GM18861 (cell line): Measurements from ENCODE around the gene AXDND1.
"Not testable (repeated sequence)": the region's sequence is repeated elsewhere in the genome, so short reads cannot be mapped to it uniquely, and the experiment has no call there.

ENCODE experiments used
- ATAC-seq: cut with Tn5 transposase; IDR thresholded peaks from one replicate; pipeline ENCODE4 v1.9.1; 2021; ENCODE audit not compliant: unreplicated experiment

The AXDND1 gene

GRCh38 chr1:179365342-179366092 is at the start of gene AXDND1:
TSS of gene AXDND1 (plus strand) at chr1:179365971. CDS start at chr1:179366510, 539 bp downstream.
- peak; percentile 97 for ATAC-seq

- no peak for ATAC-seq
These were observed 47.3 kb upstream of the AXDND1 start for GRCh38 chr1:179318491-179318890.

- ATAC-seq, result no peak
These were observed 44.1 kb upstream of the AXDND1 start for GRCh38 chr1:179321533-179322216.

GRCh38 chr1:179322557-179322956 is 43.2 kb upstream of the AXDND1 start:
- ATAC-seq, result no peak

GRCh38 chr1:179323436-179323835 is 42.3 kb upstream of the AXDND1 start:
- ATAC-seq, result no peak

GRCh38 chr1:179325836-179326235 is 39.9 kb upstream of the AXDND1 start:
- no peak for ATAC-seq

DNA sequence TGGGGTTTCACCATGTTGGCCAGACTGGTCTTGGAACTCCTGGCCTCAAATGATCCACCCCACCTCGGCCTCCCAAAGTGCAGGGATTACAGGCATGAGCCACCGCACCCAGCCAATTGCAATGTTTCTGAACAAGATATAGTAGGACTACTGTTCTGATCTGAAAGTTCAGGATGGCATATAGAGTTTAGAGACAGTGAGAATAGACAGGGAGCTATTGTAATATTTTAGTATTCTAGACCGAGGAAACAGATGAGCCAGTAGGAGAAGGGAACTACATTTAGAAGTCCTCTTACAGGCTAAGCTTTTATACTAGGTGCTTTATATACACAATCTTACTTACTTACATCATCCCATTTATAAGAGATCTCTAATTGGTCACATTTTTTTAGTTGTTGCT is 39.0 kb upstream of the AXDND1 start:
- no peak for ATAC-seq

- no peak for ATAC-seq
These were observed 38.6 kb upstream of the AXDND1 start for GRCh38 chr1:179327196-179327595.

DNA sequence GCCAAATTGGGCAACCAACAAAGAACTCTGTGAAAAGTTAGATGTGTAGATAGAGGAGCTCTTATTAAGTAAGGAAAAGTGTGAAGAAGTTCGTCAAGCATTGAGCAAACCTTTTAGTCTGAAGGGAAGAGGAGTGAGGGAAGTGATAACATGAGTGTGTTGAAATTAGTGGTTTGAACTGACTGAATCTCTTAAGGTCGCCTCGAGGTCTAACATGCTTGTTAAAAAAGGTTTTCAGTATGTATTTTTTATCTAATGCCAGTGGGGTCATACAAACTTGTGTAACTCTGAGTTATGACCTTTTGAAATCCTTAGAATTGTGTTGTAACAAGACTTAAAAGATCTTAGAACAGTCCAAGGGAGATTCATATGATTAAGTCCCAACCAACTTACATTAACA is 38.1 kb upstream of the AXDND1 start:
- ATAC-seq, result no peak

DNA sequence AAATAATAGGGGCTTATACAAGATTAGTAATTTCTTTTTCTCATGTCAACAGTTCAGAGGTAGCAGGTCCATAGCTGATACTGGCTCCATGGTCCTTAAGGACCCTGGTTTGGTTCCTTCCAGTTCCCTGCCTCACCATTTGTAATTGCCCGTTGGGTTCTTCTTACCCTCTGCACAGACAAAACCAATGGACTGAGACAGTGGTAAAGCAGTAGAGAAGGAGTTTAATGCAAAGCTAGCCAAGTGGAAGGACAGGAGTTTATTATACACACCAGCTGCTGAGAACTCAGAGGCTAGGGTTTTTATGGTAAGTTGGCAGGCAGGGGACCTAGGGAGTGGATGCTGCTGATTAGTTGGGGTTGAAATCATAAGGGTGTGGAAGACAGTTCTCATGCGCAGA is 35.9 kb upstream of the AXDND1 start:
- no peak for ATAC-seq

DNA sequence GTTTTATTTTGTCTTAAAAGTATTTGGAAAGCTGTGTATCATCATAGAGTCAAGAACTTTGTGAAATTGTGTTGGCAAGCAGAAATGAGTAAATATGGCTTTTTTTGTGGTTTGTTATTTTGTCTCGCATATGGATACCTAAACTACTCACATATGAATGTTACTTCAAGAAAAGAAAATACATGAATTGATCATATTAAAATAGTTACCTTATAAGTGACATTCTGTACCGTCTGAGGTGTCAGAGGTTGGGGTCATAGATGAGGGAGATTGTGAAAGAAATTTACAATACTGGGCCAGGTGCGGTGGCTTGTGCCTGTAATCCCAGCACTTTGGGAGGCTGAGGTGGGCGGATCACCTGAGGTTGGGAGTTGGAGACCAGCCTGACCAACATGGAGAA is 31.3 kb upstream of the AXDND1 start:
- no peak for ATAC-seq

DNA sequence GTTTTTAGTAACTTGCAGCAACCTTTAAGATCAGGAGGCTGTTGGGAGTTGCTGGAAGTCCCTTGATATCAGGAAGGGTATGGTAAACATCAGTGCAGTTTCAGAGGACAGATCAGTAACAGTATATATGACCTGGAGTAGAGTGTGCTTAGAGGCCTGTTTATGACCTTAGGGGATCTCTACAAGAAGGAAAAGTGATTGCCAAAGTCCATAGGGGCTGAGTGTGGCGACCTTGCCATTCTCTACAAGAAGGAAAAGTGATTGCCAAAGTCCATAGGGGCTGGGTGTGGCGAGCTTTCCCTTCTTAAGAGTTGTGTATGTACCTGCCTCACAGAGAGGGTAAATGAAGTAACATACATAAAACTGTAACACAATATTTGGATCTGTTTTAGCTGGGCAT is 28.5 kb upstream of the AXDND1 start:
- ATAC-seq, result no peak

DNA sequence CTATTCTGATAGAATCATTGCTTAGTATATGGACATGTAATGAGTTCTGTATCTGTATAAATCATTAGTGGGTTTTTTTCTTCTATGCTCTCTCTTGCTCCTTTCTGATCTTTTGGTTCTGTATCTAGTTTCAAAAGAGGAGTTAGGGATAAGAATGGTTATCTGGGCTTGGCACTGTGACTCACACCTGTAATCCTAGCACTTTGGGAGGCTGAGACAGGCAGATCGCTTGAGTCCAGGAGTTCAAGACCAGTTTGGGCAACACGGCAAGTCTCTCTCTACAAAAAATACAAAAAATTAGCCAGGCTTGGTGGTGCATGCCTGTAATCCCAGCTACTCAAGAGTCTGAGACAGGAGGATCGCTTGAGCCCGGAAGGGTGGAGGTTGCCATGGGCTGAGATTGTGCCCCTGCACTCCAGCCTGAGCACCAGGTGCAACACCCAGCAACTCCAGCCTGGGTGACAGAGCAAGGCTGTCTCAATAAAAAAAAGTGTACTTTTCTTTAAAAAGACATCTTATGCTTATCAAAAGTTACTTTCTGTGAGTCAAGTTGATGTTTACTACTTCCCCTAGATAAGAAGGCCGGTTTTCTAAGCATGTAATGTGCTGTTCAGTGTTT is 27.7 kb upstream of the AXDND1 start:
- no peak for ATAC-seq

DNA sequence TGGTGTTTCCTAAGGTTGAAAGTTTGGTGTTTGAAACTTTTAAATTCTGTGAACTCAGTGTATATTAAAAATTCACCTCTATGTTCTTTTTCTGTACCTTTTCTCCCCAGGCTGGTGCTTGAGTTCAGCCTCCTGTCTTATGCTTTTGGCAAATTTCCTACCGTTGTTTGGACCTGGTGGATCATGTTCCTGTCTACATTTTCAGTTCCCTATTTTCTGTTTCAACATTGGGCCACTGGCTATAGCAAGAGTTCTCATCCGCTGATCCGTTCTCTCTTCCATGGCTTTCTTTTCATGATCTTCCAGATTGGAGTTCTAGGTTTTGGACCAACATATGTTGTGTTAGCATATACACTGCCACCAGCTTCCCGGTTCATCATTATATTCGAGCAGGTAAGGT is 24.9 kb upstream of the AXDND1 start:
- ATAC-seq, result no peak

DNA sequence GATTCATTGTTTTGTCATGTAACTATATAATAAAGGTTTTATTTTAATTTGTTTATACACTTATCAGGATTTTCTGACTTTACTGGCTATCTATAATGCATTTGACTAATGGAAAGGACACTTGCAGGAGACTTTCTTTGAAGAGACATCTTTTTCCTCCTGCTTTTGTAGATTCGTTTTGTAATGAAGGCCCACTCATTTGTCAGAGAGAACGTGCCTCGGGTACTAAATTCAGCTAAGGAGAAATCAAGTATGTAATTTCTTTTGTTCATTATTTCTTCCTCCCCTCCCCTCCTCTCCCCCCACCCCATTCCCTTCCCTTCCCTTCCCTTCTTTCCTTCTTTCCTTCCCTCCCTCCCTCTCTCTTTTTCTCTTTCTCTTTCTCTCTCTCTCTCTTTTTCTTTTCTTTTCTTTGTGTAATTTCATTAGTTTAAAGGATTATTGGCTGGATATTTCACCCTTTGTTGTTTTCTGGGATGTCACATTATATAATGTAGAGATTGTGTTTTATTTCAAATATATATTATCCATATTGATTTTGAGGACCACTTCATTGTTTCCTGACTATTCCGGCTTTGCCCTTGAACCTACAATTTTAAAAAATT is 23.7 kb upstream of the AXDND1 start:
- ATAC-seq, result no peak

- no peak for ATAC-seq
These were observed 22.9 kb upstream of the AXDND1 start for GRCh38 chr1:179342740-179343404.

GRCh38 chr1:179351281-179351680 is 14.5 kb upstream of the AXDND1 start:
- ATAC-seq, result no peak

GRCh38 chr1:179352236-179352635 is 13.5 kb upstream of the AXDND1 start:
- ATAC-seq, result no peak

- no peak for ATAC-seq
These were observed 12.2 kb upstream of the AXDND1 start for GRCh38 chr1:179353546-179353945.

GRCh38 chr1:179361631-179362030 is 4.1 kb upstream of the AXDND1 start:
- ATAC-seq, result not testable (repeated sequence)

DNA sequence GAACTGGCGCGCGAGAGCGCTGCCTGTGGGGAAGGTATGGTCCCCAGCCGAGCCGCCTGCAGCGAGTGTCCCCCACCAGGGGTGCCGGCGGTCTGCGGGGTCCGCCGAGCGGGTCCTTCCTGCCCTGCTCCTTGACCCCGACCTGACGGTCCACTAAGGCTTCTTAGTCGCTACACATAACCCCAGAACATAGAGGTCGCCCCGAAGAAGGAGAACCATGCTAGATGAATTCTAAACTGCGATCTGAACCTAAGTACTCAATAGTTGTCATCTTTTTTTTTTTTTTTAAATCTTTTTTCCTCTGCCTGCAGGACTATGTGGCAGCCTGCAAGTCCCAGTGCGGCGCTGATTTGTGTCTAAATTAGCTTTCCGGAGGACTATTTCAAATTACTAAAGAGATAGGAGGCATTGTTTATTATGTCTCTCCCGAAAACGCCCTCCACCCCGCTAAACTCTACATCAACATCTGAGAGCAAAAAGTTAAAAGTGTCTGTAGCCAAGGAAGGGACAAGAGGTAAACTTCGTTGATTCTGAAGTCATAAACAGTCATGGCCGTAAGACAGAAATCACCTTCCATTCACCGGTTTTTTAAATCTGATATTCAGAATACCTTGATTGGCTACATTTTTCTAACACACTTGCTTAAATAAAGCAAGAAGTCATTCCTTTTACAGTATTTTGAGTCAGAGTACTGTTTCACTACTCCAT is 476 bp downstream of the AXDND1 start:
- ATAC-seq, result peak; percentile 23
